HG02970 (cell line): ENCODE results near the gene PANK4.

Source experiments
- ATAC-seq: cut with Tn5 transposase; IDR thresholded peaks from one replicate; pipeline ENCODE4 v1.9.1; 2021; ENCODE audit warnings: mild to moderate bottlenecking, moderate library complexity, moderate number of reproducible peaks; ENCODE audit not compliant: unreplicated experiment, low FRiP score

PANK4 gene

GRCh38 chr1:2546515-2547209 lies 20.3 kb upstream of the PANK4 start:
- ATAC-seq = peak; percentile 23

GRCh38 chr1:2545754-2546514 lies 19.5 kb upstream of the PANK4 start:
- peak; percentile 36 for ATAC-seq

GRCh38 chr1:2544875-2545640 lies 18.7 kb upstream of the PANK4 start:
- ATAC-seq = no peak

GRCh38 chr1:2544093-2544874 lies 17.9 kb upstream of the PANK4 start:
- ATAC-seq = no peak

GRCh38 chr1:2543543-2544092 lies 17.2 kb upstream of the PANK4 start:
- no peak for ATAC-seq

- no peak for ATAC-seq
Observed at GRCh38 chr1:2542246-2542915, 16.0 kb upstream of the PANK4 start.

- no peak for ATAC-seq
Observed at GRCh38 chr1:2541619-2542245, 15.3 kb upstream of the PANK4 start.

GRCh38 chr1:2540816-2541492 lies 14.6 kb upstream of the PANK4 start:
- ATAC-seq = no peak

GRCh38 chr1:2539312-2539907 lies 13.0 kb upstream of the PANK4 start:
- ATAC-seq = no peak

- ATAC-seq = no peak
Observed at GRCh38 chr1:2538872-2539271, 12.5 kb upstream of the PANK4 start.

GRCh38 chr1:2538376-2538775 lies 12.0 kb upstream of the PANK4 start:
- ATAC-seq = no peak

GRCh38 chr1:2537784-2538115 lies 11.4 kb upstream of the PANK4 start:
- ATAC-seq = no peak

- ATAC-seq = no peak
Observed at GRCh38 chr1:2535981-2536380, 9.6 kb upstream of the PANK4 start.

- no peak for ATAC-seq
Observed at GRCh38 chr1:2535455-2535854, 9.1 kb upstream of the PANK4 start.

GRCh38 chr1:2534687-2535441 lies 8.5 kb upstream of the PANK4 start:
- ATAC-seq = no peak

- ATAC-seq = no peak
Observed at GRCh38 chr1:2534315-2534686, 7.9 kb upstream of the PANK4 start.

GRCh38 chr1:2533365-2533764 lies 7.0 kb upstream of the PANK4 start:
- no peak for ATAC-seq
